Measurements from ENCODE around the gene ARFRP1.

Gene ARFRP1

GRCh38 chr20:63707558-63708300 lies at the start of gene ARFRP1, which contains the start of gene ZGPAT:
ARFRP1 (minus strand) TSS chr20:63707976; CDS start chr20:63707091, 885 bp downstream.
ZGPAT (plus strand) TSS chr20:63708039; CDS start chr20:63708581, 542 bp downstream.
- peak; percentile 92 for DNase-seq

- DNase-seq: no peak
These were observed 48.8 kb upstream of the ARFRP1 start for GRCh38 chr20:63756648-63756991.

GRCh38 chr20:63755933-63756647 lies 48.3 kb upstream of the ARFRP1 start:
- no peak for DNase-seq

GRCh38 chr20:63754008-63754407 lies 46.2 kb upstream of the ARFRP1 start:
- DNase-seq: no peak

- no peak for DNase-seq
These were observed 45.6 kb upstream of the ARFRP1 start for GRCh38 chr20:63753381-63753780.

- DNase-seq: no peak
These were observed 44.8 kb upstream of the ARFRP1 start for GRCh38 chr20:63752411-63753101.

GRCh38 chr20:63751471-63752271 lies 43.9 kb upstream of the ARFRP1 start:
- DNase-seq: no peak

GRCh38 chr20:63750807-63751470 lies 43.2 kb upstream of the ARFRP1 start:
- no peak for DNase-seq

- no peak for DNase-seq
These were observed 42.1 kb upstream of the ARFRP1 start for GRCh38 chr20:63749597-63750508.

GRCh38 chr20:63748934-63749270 lies 41.1 kb upstream of the ARFRP1 start:
- DNase-seq: no peak

GRCh38 chr20:63748070-63748933 lies 40.5 kb upstream of the ARFRP1 start:
- DNase-seq: no peak

- DNase-seq: no peak
These were observed 39.9 kb upstream of the ARFRP1 start for GRCh38 chr20:63747622-63748069.

GRCh38 chr20:63746751-63747315 lies 39.1 kb upstream of the ARFRP1 start:
- DNase-seq: no peak

- no peak for DNase-seq
These were observed 38.4 kb upstream of the ARFRP1 start for GRCh38 chr20:63745961-63746731.

GRCh38 chr20:63745424-63745805 lies 37.6 kb upstream of the ARFRP1 start:
- DNase-seq: no peak

- no peak for DNase-seq
These were observed 37.0 kb upstream of the ARFRP1 start for GRCh38 chr20:63744574-63745423.

- no peak for DNase-seq
These were observed 36.4 kb upstream of the ARFRP1 start for GRCh38 chr20:63744158-63744557.
